ENCODE measurements around the gene TM6SF1. TPM values are rescaled to one million over a fixed set of nuclear protein-coding genes. Genes with fewer than 3 reads are reported as not detected.
A peak's percentile ranks its signal among the peaks of the same experiment; 100 is the strongest.
"Not testable (repeated sequence)": the region's sequence is repeated elsewhere in the genome, so short reads cannot be mapped to it uniquely, and the experiment has no call there.

TM6SF1 gene
- polyA plus RNA-seq, 1 experiment = 15.1 TPM

DNA sequence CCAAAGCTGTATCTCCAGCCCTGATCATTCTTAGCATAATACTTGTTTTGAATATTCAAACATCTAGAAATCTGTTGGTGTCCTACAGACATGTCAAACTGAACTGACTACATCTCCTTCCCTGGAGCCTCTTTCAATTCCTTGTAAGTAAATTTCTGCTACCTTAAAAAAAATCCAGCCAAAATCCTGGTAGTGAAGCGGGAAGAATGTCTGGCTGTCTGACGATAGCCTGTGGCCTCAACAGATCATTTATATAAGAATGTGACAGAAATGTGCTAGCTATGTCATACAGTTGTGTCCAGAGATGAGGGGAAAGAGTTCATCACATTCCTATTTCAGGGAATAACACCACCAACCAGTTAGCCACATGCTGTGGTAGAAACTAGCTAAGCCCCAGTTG is 18.6 kb upstream of the TM6SF1 start:
- DNase-seq (ENCODE audit: low read depth, low spot score) = no peak
- no peaks in the 10 kb centered on the region for H3K9me3 ChIP-seq (ENCODE audit: control insufficient read depth, insufficient read depth, low read length)
- POLR2A ChIA-PET = no interaction called here
- TF ChIP-seq, protein P1, sequence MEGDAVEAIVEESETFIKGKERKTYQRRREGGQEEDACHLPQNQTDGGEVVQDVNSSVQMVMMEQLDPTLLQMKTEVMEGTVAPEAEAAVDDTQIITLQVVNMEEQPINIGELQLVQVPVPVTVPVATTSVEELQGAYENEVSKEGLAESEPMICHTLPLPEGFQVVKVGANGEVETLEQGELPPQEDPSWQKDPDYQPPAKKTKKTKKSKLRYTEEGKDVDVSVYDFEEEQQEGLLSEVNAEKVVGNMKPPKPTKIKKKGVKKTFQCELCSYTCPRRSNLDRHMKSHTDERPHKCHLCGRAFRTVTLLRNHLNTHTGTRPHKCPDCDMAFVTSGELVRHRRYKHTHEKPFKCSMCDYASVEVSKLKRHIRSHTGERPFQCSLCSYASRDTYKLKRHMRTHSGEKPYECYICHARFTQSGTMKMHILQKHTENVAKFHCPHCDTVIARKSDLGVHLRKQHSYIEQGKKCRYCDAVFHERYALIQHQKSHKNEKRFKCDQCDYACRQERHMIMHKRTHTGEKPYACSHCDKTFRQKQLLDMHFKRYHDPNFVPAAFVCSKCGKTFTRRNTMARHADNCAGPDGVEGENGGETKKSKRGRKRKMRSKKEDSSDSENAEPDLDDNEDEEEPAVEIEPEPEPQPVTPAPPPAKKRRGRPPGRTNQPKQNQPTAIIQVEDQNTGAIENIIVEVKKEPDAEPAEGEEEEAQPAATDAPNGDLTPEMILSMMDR (IDR thresholded peaks at IDR 0.05; ENCODE audit: low read depth, low read length) = no peak
- no peak overlapping the region for H3K4me3 ChIP-seq (ENCODE audit: low read depth, low read length)
- H3K27ac ChIP-seq (ENCODE audit: low read depth, low read length) = no peak overlapping the region
- CTCF ChIA-PET = no interaction called here
- no peaks in the 10 kb centered on the region for H3K27me3 ChIP-seq (ENCODE audit: control insufficient read depth, insufficient read depth, low read length)

DNA sequence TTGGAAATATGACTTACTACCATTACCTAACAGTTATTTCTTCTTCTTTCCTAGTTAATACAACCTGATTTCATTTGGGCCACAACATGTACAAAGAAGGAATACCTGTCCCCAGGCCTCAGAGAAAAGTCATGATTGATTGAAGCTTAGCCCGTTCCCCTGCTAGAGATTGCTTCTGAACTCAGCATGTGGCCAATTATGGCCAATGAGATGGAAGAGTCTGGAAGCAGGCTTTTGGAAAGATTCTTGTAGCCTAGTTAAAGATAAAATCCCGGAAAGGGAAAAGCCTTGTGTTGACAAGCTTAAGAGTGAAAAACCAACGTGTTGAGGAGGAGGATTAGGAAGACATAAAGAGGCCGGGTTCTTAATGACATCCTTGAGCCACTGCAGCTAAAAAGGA is 17.0 kb upstream of the TM6SF1 start:
- CTCF ChIA-PET = no interaction called here
- no peaks in the 10 kb centered on the region for H3K27me3 ChIP-seq (ENCODE audit: control insufficient read depth, insufficient read depth, low read length)
- POLR2A ChIA-PET = no interaction called here
- H3K9me3 ChIP-seq (ENCODE audit: control insufficient read depth, insufficient read depth, low read length) = no peaks in the 10 kb centered on the region
- no peak for DNase-seq (ENCODE audit: low read depth, low spot score)
- no peak overlapping the region for H3K27ac ChIP-seq (ENCODE audit: low read depth, low read length)
- H3K4me3 ChIP-seq (ENCODE audit: low read depth, low read length) = no peak overlapping the region
- TF ChIP-seq, protein P1 (IDR thresholded peaks at IDR 0.05; ENCODE audit: low read depth, low read length) = no peak

DNA sequence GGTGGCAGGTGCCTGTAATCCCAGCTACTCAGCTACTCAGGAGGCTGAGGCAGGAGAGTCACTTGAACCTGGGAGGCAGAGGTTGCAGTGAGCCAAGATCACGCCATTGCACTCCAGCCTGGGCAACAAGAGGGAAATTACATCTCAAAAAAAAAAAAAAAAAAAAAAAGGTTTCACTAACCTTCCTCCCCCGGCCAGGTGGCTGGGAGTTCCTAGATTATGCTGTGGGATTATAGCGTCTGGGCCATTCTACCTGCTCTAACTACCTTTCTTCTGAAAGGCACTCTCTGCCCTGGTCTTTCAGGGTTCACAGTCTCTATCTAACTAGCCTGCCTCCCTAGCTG is 15.5 kb upstream of the TM6SF1 start:
- H3K4me3 ChIP-seq (ENCODE audit: low read depth, low read length); H3K9me3 ChIP-seq (ENCODE audit: control insufficient read depth, insufficient read depth, low read length); H3K27me3 ChIP-seq (ENCODE audit: control insufficient read depth, insufficient read depth, low read length); DNase-seq (ENCODE audit: low read depth, low spot score); H3K27ac ChIP-seq (ENCODE audit: low read depth, low read length); CTCF ChIA-PET; POLR2A ChIA-PET: not testable (repeated sequence)

GRCh38 chr15:83092309-83092976 is 15.0 kb upstream of the TM6SF1 start:
- no peak overlapping the region for H3K4me3 ChIP-seq (ENCODE audit: low read depth, low read length)
- peak; percentile 18 for DNase-seq (ENCODE audit: low read depth, low spot score)
- no peaks in the 10 kb centered on the region for H3K27me3 ChIP-seq (ENCODE audit: control insufficient read depth, insufficient read depth, low read length)
- TF ChIP-seq, protein P1 (IDR thresholded peaks at IDR 0.05; ENCODE audit: low read depth, low read length) = no peak
- ChIA-PET CTCF (no interaction called here), POLR2A (no interaction called here)
- H3K27ac ChIP-seq (ENCODE audit: low read depth, low read length) = no peak overlapping the region
- H3K9me3 ChIP-seq (ENCODE audit: control insufficient read depth, insufficient read depth, low read length) = no peaks in the 10 kb centered on the region

GRCh38 chr15:83094583-83094982 is 12.9 kb upstream of the TM6SF1 start:
- POLR2A ChIA-PET = no interaction called here
- TF ChIP-seq, protein P1 (IDR thresholded peaks at IDR 0.05; ENCODE audit: low read depth, low read length) = no peak
- H3K4me3 ChIP-seq (ENCODE audit: low read depth, low read length) = no peak overlapping the region
- CTCF ChIA-PET = no interaction called here
- DNase-seq (ENCODE audit: low read depth, low spot score) = no peak
- peaks cover 3% of the 10 kb centered on the region; the same call in 1 of the 2 replicates for H3K9me3 ChIP-seq (ENCODE audit: control insufficient read depth, insufficient read depth, low read length)
- H3K27me3 ChIP-seq (ENCODE audit: control insufficient read depth, insufficient read depth, low read length) = no peaks in the 10 kb centered on the region
- no peak overlapping the region for H3K27ac ChIP-seq (ENCODE audit: low read depth, low read length)
